Esophagus muscularis mucosa (tissue), 4 donors: ENCODE results near the gene FDPS. TPM values are rescaled to one million over a fixed set of nuclear protein-coding genes. Genes with fewer than 3 reads are reported as not detected.

Experiments
- DNase-seq: peaks from one replicate; pipeline ENCODE4 v3.0.0-alpha.2; 2017; ENCODE audit errors: extremely low spot score
- H3K27ac ChIP-seq, 4 donors: fragments of 200-600 bp; sonication (generic); replicated peaks in 1 of 4; 1 replicate in 3 of 4; 2 replicates in 1 of 4; pipeline ENCODE4 v1.5.1; 2016 to 2019; ENCODE audit warnings: mild to moderate bottlenecking in 1 of 4
- H3K27me3 ChIP-seq, 4 donors: fragments of 200-600 bp; sonication (generic); one replicate each; pipeline versions ENCODE4 v1.5.1 to v1.6.0; 2016 to 2019
- H3K36me3 ChIP-seq, 4 donors: fragments of 200-600 bp; sonication (generic); one replicate each; pipeline ENCODE4 v1.5.1; 2016 to 2019
- H3K4me1 ChIP-seq, 4 donors: fragments of 200-600 bp; sonication (generic); one replicate each; pipeline ENCODE4 v1.5.1; 2016 to 2019
- H3K4me3 ChIP-seq, 4 donors: fragments of 200-600 bp; sonication (generic); 1 replicate in 2 of 4; 2 replicates in 2 of 4; pipeline ENCODE4 v1.5.1; 2016 to 2019; ENCODE audit warnings: mild to moderate bottlenecking in 4 of 4, moderate library complexity in 1 of 4
- H3K9me3 ChIP-seq, 4 donors: fragments of 200-600 bp; sonication (generic); 1 replicate in 3 of 4; 2 replicates in 1 of 4; pipeline ENCODE4 v1.5.1; 2016 to 2019
- EP300 ChIP-seq: sonication (generic); formaldehyde crosslinking; IDR thresholded peaks from one replicate; pipeline ENCODE4 v1.6.1; 2017; ENCODE audit warnings: antibody characterized with exemption
- POLR2A ChIP-seq: fragments of 450-650 bp; IDR thresholded peaks from one replicate; pipeline ENCODE4 v1.6.1; 2017; ENCODE audit warnings: antibody characterized with exemption, moderate library complexity, mild to moderate bottlenecking, low read depth
- POLR2AphosphoS5 ChIP-seq, 2 donors: sonication (generic); formaldehyde crosslinking; IDR thresholded peaks; one replicate each; pipeline ENCODE4 v1.6.1; 2017; ENCODE audit warnings: antibody characterized with exemption in 2 of 2
- WGBS: methylation state at CpG from one replicate; pipeline ENCODE4 v1.1.5; 2018; 5-methylcytosine and 5-hydroxymethylcytosine counted together
- intact Hi-C: fragments of 100-400 bp; cut with DNase I; formaldehyde crosslinking; loops from one replicate; pipeline ENCODE4 v1.15.1; 2023
- total RNA-seq, 4 donors: library from RNA; depleted of rRNA; stranded (reverse); fragments of >200 nt; gene quantifications; one replicate each; pipeline versions ENCODE4 v1.1.0 to v1.2.1, GENCODE V29; 2016
- TF ChIP-seq, protein P1 (sequence below), 3 experiments: fragments of 200-600 bp in 2 of 3; fragments of 450-650 bp in 1 of 3; sonication (generic) in 2 of 3; IDR thresholded peaks; one replicate each; pipeline ENCODE4 v1.5.1; 2017 to 2019; ENCODE audit warnings: antibody characterized with exemption in 3 of 3, mild to moderate bottlenecking in 2 of 3, moderate library complexity in 1 of 3

Gene FDPS
- total RNA-seq, 4 donors from 2014 or later: 70.2 to 97.2 (median 82.0) TPM

DNA sequence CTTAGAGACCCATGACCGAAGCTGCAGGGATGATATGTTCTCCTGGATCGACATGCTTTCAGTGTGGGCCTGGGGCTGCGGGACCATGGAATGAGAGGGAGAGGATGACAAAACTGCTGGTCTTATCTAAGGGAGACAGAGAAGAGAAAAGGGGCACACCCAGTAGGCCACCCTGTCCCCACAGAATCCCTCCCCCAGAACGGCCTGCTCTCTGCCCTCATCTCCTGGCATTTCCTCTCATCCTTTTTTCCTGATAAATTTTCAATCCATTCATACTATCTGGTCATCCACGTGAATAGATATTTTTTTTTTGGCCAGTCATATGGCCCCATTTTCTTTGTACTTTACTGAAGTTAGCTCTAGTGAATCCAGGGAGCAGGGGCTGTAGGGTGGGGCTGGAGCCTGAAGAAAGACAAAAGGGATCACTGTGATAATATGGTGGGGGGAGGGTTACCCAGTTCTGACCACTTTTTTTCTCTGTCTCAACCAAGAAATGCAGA, 7.3 kb upstream of the FDPS start, which contains the start of gene PKLR:
TSS of gene PKLR (minus strand) at position 97 of the 500 bp plus-strand sequence. CDS start at position 54, 43 bp downstream.
- peaks cover 0 to 20% (median 0%) of the 10 kb centered on the region in 4 donors for H3K27me3 ChIP-seq
- DNase-seq: no peak
- TF ChIP-seq POLR2AphosphoS5 (IDR thresholded peaks at IDR 0.05) (no peak), POLR2A (no peak), EP300 (no peak)
- TF ChIP-seq, protein P1, sequence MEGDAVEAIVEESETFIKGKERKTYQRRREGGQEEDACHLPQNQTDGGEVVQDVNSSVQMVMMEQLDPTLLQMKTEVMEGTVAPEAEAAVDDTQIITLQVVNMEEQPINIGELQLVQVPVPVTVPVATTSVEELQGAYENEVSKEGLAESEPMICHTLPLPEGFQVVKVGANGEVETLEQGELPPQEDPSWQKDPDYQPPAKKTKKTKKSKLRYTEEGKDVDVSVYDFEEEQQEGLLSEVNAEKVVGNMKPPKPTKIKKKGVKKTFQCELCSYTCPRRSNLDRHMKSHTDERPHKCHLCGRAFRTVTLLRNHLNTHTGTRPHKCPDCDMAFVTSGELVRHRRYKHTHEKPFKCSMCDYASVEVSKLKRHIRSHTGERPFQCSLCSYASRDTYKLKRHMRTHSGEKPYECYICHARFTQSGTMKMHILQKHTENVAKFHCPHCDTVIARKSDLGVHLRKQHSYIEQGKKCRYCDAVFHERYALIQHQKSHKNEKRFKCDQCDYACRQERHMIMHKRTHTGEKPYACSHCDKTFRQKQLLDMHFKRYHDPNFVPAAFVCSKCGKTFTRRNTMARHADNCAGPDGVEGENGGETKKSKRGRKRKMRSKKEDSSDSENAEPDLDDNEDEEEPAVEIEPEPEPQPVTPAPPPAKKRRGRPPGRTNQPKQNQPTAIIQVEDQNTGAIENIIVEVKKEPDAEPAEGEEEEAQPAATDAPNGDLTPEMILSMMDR (IDR thresholded peaks at IDR 0.05): no peak
- no peak within 1 kb of the TSS for H3K4me3 ChIP-seq
- no peaks in the 10 kb centered on the region for H3K4me1 ChIP-seq
- no peaks in the 10 kb centered on the region for H3K9me3 ChIP-seq
- intact Hi-C loops: no loop called here
- WGBS: 88% methylated on average over 5 of the region's 5 CpGs
- H3K27ac ChIP-seq: no peak within 1 kb of the TSS
- H3K36me3 ChIP-seq: no peaks in the 10 kb centered on the region

DNA sequence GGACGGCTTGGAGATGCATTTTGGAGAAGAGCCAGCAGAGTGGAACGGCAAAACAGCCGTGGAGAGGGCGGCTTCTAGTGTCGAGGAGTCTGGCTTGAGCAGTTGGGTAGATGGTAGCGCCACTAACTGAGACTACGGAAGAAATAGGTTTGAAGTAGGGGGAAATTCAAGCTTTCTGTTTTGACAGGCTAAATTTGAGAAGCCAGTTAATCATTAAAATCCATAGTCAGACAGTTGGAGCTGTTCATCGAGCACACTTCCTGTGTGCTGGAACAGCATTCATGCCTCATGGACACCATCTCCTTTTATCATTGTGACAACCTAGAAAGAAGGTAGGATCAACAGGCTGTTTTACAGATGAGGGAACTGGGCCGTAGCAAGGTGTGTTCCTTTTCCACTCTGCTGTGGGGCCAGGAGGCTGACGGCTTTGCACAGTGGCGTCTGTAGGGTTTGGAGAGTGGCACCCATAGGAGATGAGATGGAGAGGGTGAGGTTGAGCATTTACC, 4.1 kb upstream of the FDPS start:
- TF ChIP-seq, protein P1 (IDR thresholded peaks at IDR 0.05): no peak
- TF ChIP-seq POLR2AphosphoS5 (IDR thresholded peaks at IDR 0.05): no peak
- TF ChIP-seq EP300: no peak
- no peak for TF ChIP-seq POLR2A
- no peak for DNase-seq
- Histone ChIP-seq H3K27me3 (no peaks in the 10 kb centered on the region), H3K9me3 (no peaks in the 10 kb centered on the region), H3K4me1 (peaks cover 4 to 15% (median 13%) of the 10 kb centered on the region in 4 donors), H3K36me3 (no peaks in the 10 kb centered on the region), H3K27ac (no peak overlapping the region), H3K4me3 (no peak overlapping the region)
- 80% methylated on average over 11 of the region's 11 CpGs for whole genome bisulfite sequencing
- intact Hi-C loops: no loop called here

DNA sequence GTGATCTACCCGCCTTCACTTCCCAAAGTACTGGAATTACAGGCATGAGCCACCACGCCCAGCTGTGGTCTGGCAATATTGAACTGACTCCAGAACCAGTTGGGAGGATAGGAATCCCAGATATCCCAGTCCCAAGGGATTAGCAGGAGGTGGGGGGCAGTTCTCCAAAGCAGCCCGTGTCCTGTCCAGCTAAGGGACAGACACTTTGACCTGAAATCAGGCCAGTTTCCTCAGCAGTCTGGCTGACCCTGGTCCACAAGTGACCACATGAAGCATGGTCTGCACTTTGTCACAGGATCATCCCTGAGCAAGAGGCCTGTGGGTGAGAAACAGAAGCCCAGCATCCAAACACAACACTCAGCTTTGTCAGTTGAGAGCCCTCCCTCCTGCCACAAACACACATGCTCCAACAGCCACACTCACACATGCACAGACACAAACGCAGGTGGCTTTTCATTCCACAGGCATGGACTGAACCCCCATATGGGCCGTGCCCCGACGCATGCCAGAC, 2.7 kb upstream of the FDPS start:
- TF ChIP-seq POLR2AphosphoS5 (IDR thresholded peaks at IDR 0.05): no peak
- TF ChIP-seq, protein P1 (IDR thresholded peaks at IDR 0.05): no peak
- no peak for TF ChIP-seq EP300
- TF ChIP-seq POLR2A: no peak
- intact Hi-C loops: no loop called here
- WGBS: 79% methylated on average over 5 of the region's 7 CpGs
- H3K27me3 ChIP-seq: no peaks in the 10 kb centered on the region
- no peak overlapping the region for H3K27ac ChIP-seq
- peaks cover 0 to 9% (median 5%) of the 10 kb centered on the region in 4 donors for H3K36me3 ChIP-seq
- DNase-seq: no peak
- no peak overlapping the region for H3K4me3 ChIP-seq
- H3K4me1 ChIP-seq: peaks cover 16 to 27% (median 27%) of the 10 kb centered on the region in 4 donors
- no peaks in the 10 kb centered on the region for H3K9me3 ChIP-seq

DNA sequence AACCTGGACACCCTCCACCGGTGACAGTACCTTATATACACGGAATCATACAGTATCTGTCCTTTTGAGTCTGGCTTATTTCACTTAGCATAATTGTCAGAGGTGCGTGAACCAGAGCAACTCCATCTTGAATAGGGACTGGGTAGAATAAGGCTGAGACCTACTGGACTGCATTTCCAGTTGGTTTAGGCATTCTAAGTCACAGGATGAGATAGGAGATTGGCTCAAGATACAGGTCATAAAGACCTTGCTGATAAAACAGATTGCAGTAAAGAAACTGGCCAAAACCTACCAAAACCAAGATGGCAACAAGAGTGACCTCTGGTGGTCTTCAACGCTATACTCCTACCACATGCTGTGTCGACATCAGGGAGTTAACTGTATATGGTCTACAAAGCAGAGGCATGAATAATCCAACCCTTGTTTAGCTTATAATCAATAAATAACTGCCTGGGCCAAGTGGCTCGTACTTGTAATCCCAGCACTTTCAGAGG, 1.4 kb upstream of the FDPS start:
- Histone ChIP-seq H3K9me3 (no peaks in the 10 kb centered on the region), H3K4me3 (no peak overlapping the region), H3K27me3 (no peaks in the 10 kb centered on the region), H3K27ac (peak overlapping the region in 2 of 4 donors; percentile 79 to 83), H3K36me3 (peaks cover 3 to 22% (median 11%) of the 10 kb centered on the region in 4 donors), H3K4me1 (peaks cover 16 to 33% (median 29%) of the 10 kb centered on the region in 4 donors)
- TF ChIP-seq, protein P1 (IDR thresholded peaks at IDR 0.05): peak in 2 of 3 experiments; percentile 32 to 37
- TF ChIP-seq POLR2AphosphoS5 (IDR thresholded peaks at IDR 0.05): no peak
- WGBS: 51% methylated on average over 6 of the region's 6 CpGs
- intact Hi-C loops: no loop called here
- no peak for DNase-seq
